CD8-positive, alpha-beta memory T cell (primary cell): ENCODE data around the gene TBATA. TPM values are rescaled to one million over a fixed set of nuclear protein-coding genes. Genes with fewer than 3 reads are reported as not detected.
"Not testable (repeated sequence)": the region's sequence is repeated elsewhere in the genome, so short reads cannot be mapped to it uniquely, and the experiment has no call there.

Experiments
- CTCF ChIA-PET: fragments of 350-600 bp; sonication (Branson Sonifier 250); formaldehyde crosslinking; loops from one replicate; lab custom pipeline; 2021; ENCODE audit warnings: antibody characterized with exemption; lab: Charles Lee
- POLR2A ChIA-PET: fragments of 350-600 bp; sonication (Branson Sonifier 250); formaldehyde crosslinking; loops from one replicate; lab custom pipeline; 2021; ENCODE audit warnings: antibody characterized with exemption; lab: Charles Lee
- DNase-seq, 5 donors: peaks; one replicate each; pipeline versions ENCODE4 v3.0.0 to v3.0.0-alpha.2; 2020 to 2022; ENCODE audit warnings: mixed read lengths in 1 of 5
- H3K27ac ChIP-seq: one replicate; pipeline ENCODE4 v1.7.0; 2013; ENCODE audit warnings: low read depth, mild to moderate bottlenecking, low read length, moderate library complexity
- H3K27me3 ChIP-seq: 2 replicates; pipeline ENCODE4 v1.7.0; 2013; ENCODE audit warnings: low read length, mild to moderate bottlenecking; ENCODE audit not compliant: insufficient read depth, poor library complexity, severe bottlenecking
- H3K36me3 ChIP-seq: 2 replicates; pipeline ENCODE4 v1.7.0; 2013; ENCODE audit warnings: mild to moderate bottlenecking, low read length, moderate library complexity; ENCODE audit not compliant: insufficient read depth
- H3K4me1 ChIP-seq: 2 replicates; pipeline ENCODE4 v1.7.0; 2013; ENCODE audit warnings: mild to moderate bottlenecking, low read length, moderate library complexity; ENCODE audit not compliant: insufficient read depth
- H3K4me3 ChIP-seq: 2 replicates; pipeline ENCODE4 v1.7.0; 2013; ENCODE audit warnings: mild to moderate bottlenecking, low read length
- H3K9me3 ChIP-seq: 2 replicates; pipeline ENCODE4 v1.7.0; 2013; ENCODE audit warnings: mild to moderate bottlenecking, low read length
- H3K27ac Mint-ChIP-seq, 8 donors: one replicate each; pipeline ENCODE4 v1.8.0; 2020 to 2021; ENCODE audit warnings: mixed read lengths in 8 of 8, mild to moderate bottlenecking in 6 of 8, inconsistent platforms in 3 of 8, moderate library complexity in 3 of 8
- H3K27me3 Mint-ChIP-seq, 2 donors: one replicate each; pipeline ENCODE4 v1.8.0; 2020 to 2021; ENCODE audit warnings: mixed read lengths in 2 of 2, mild to moderate bottlenecking in 1 of 2, moderate library complexity in 1 of 2
- H3K36me3 Mint-ChIP-seq, 3 donors: one replicate each; pipeline ENCODE4 v1.8.0; 2020 to 2021; ENCODE audit warnings: mixed read lengths in 3 of 3, inconsistent platforms in 1 of 3, mild to moderate bottlenecking in 1 of 3
- H3K4me1 Mint-ChIP-seq, 3 donors: one replicate each; pipeline ENCODE4 v1.8.0; 2020 to 2021; ENCODE audit warnings: mixed read lengths in 3 of 3, inconsistent platforms in 1 of 3, mild to moderate bottlenecking in 1 of 3
- H3K4me3 Mint-ChIP-seq, 7 donors: one replicate each; pipeline ENCODE4 v1.8.0; 2020 to 2021; ENCODE audit warnings: mixed read lengths in 7 of 7, mild to moderate bottlenecking in 6 of 7, moderate library complexity in 4 of 7, inconsistent platforms in 2 of 7
- H3K9me3 Mint-ChIP-seq, 5 donors: one replicate each; pipeline ENCODE4 v1.8.0; 2020 to 2022; ENCODE audit warnings: mixed read lengths in 5 of 5, mild to moderate bottlenecking in 3 of 5, moderate library complexity in 2 of 5, inconsistent platforms in 1 of 5
- polyA plus RNA-seq: library from polyadenylated mRNA; unstranded; fragments of 300-500 nt; fragmentation: Illumina TruSeq; gene quantifications from one replicate; pipeline ENCODE4 v1.2.3, GENCODE V29; 2021
- total RNA-seq, 2 experiments: library from RNA; stranded (reverse); gene quantifications; one replicate each; pipeline ENCODE4 v1.2.3, GENCODE V29; 2021

The TBATA gene
- total and polyA plus RNA-seq, 3 experiments from 2014 or later, result not detected

- H3K4me3 Mint-ChIP-seq, result no peak overlapping the region
- DNase-seq, result no peak
- POLR2A ChIA-PET, result no interaction called here
- peaks cover 0 to 5% (median 1%) of the 10 kb centered on the region in 3 donors for H3K36me3 Mint-ChIP-seq
- H3K9me3 Mint-ChIP-seq, result peaks cover 0 to 14% (median 2%) of the 10 kb centered on the region in 5 donors
- no peaks in the 10 kb centered on the region for H3K4me1 Mint-ChIP-seq
- Histone ChIP-seq H3K9me3 (no peaks in the 10 kb centered on the region), H3K27me3 (no peaks in the 10 kb centered on the region), H3K4me1 (no peaks in the 10 kb centered on the region), H3K27ac (no peak overlapping the region), H3K4me3 (no peak overlapping the region), H3K36me3 (no peaks in the 10 kb centered on the region)
- H3K27ac Mint-ChIP-seq, result no peak overlapping the region
- H3K27me3 Mint-ChIP-seq, result peaks cover 0 to 4% of the 10 kb centered on the region in 2 donors
- CTCF ChIA-PET, result no interaction called here
These were observed 16.1 kb downstream of the TBATA start for GRCh38 chr10:70769121-70769520.

- DNase-seq, H3K4me3 Mint-ChIP-seq, H3K4me1 Mint-ChIP-seq, H3K4me1 ChIP-seq, H3K4me3 ChIP-seq, H3K36me3 Mint-ChIP-seq, H3K27me3 Mint-ChIP-seq, H3K27ac Mint-ChIP-seq, H3K27me3 ChIP-seq, H3K36me3 ChIP-seq, H3K9me3 ChIP-seq, H3K27ac ChIP-seq: not testable (repeated sequence)
- peaks cover 0 to 14% (median 2%) of the 10 kb centered on the region in 5 donors for H3K9me3 Mint-ChIP-seq
- ChIA-PET CTCF (interaction anchor here (1.0 kb wide), 1 partner anchor 35 kb away, joined by 4 read pairs; no protein-coding TSS in a partner anchor), POLR2A (interaction anchor here (0.5 kb wide), 1 partner anchor 92 kb away, joined by 4 read pairs; no protein-coding TSS in a partner anchor)
These were observed 17.0 kb downstream of the TBATA start for GRCh38 chr10:70768026-70768685.

GRCh38 chr10:70765794-70766594, 19.2 kb downstream of the TBATA start:
- POLR2A ChIA-PET, result no interaction called here
- Mint-ChIP-seq H3K4me1 (no peaks in the 10 kb centered on the region), H3K4me3 (no peak overlapping the region), H3K27ac (no peak overlapping the region), H3K27me3 (peaks cover 4 to 7% of the 10 kb centered on the region in 2 donors), H3K36me3 (peaks cover 0 to 5% (median 1%) of the 10 kb centered on the region in 3 donors), H3K9me3 (peaks cover 0 to 14% (median 2%) of the 10 kb centered on the region in 5 donors)
- Histone ChIP-seq H3K4me3 (no peak overlapping the region), H3K4me1 (no peaks in the 10 kb centered on the region), H3K9me3 (no peaks in the 10 kb centered on the region), H3K36me3 (no peaks in the 10 kb centered on the region), H3K27me3 (no peaks in the 10 kb centered on the region), H3K27ac (no peak overlapping the region)
- CTCF ChIA-PET, result no interaction called here
- no peak for DNase-seq

GRCh38 chr10:70763567-70763966, 21.6 kb downstream of the TBATA start:
- ChIA-PET POLR2A (no interaction called here), CTCF (interaction anchor here (8.2 kb wide), 1 partner anchor 204 kb away, joined by 81 read pairs; no protein-coding TSS in a partner anchor)
- no peak overlapping the region for H3K27ac Mint-ChIP-seq
- H3K9me3 Mint-ChIP-seq, result peaks cover 0 to 14% (median 2%) of the 10 kb centered on the region in 5 donors
- peaks cover 7% of the 10 kb centered on the region for H3K4me1 ChIP-seq
- H3K9me3 ChIP-seq, result no peaks in the 10 kb centered on the region
- H3K4me3 ChIP-seq, result no peak overlapping the region
- DNase-seq, result no peak
- peaks cover 9% of the 10 kb centered on the region in 2 donors for H3K27me3 Mint-ChIP-seq
- no peaks in the 10 kb centered on the region for H3K27me3 ChIP-seq
- H3K36me3 Mint-ChIP-seq, result peaks cover 0 to 5% (median 1%) of the 10 kb centered on the region in 3 donors
- peaks cover 7 to 8% (median 7%) of the 10 kb centered on the region in 3 donors for H3K4me1 Mint-ChIP-seq
- no peak overlapping the region for H3K4me3 Mint-ChIP-seq
- no peaks in the 10 kb centered on the region for H3K36me3 ChIP-seq
- H3K27ac ChIP-seq, result no peak overlapping the region

- Mint-ChIP-seq H3K36me3 (peaks cover 0 to 5% (median 1%) of the 10 kb centered on the region in 3 donors), H3K9me3 (peaks cover 0 to 14% (median 2%) of the 10 kb centered on the region in 5 donors), H3K27me3 (peaks cover 9% of the 10 kb centered on the region in 2 donors), H3K27ac (no peak overlapping the region), H3K4me3 (no peak overlapping the region), H3K4me1 (peaks cover 7 to 9% (median 8%) of the 10 kb centered on the region in 3 donors)
- DNase-seq, result no peak
- no peak overlapping the region for H3K27ac ChIP-seq
- no peaks in the 10 kb centered on the region for H3K27me3 ChIP-seq
- ChIA-PET CTCF (interaction anchor here (7.4 to 8.2 kb wide), 2 partner anchors 203 to 212 kb away, joined by 81 to 87 read pairs; no protein-coding TSS in a partner anchor), POLR2A (no interaction called here)
- H3K9me3 ChIP-seq, result no peaks in the 10 kb centered on the region
- no peaks in the 10 kb centered on the region for H3K36me3 ChIP-seq
- no peak overlapping the region for H3K4me3 ChIP-seq
- peaks cover 7% of the 10 kb centered on the region for H3K4me1 ChIP-seq
These were observed 22.6 kb downstream of the TBATA start for GRCh38 chr10:70762441-70763175.

GRCh38 chr10:70761727-70762350, 23.3 kb downstream of the TBATA start:
- no peak overlapping the region for H3K4me3 Mint-ChIP-seq
- DNase-seq, result no peak
- ChIA-PET POLR2A (no interaction called here), CTCF (interaction anchor here (1.6 to 8.2 kb wide), 3 partner anchors 202 to 300 kb away, joined by 3 to 87 read pairs (median 81); no protein-coding TSS in a partner anchor)
- peaks cover 0 to 4% (median 1%) of the 10 kb centered on the region in 3 donors for H3K36me3 Mint-ChIP-seq
- Histone ChIP-seq H3K36me3 (no peaks in the 10 kb centered on the region), H3K27me3 (no peaks in the 10 kb centered on the region), H3K9me3 (no peaks in the 10 kb centered on the region), H3K4me1 (peaks cover 7% of the 10 kb centered on the region), H3K4me3 (no peak overlapping the region), H3K27ac (no peak overlapping the region)
- peaks cover 7 to 9% of the 10 kb centered on the region in 2 donors for H3K27me3 Mint-ChIP-seq
- H3K9me3 Mint-ChIP-seq, result peaks cover 0 to 12% (median 2%) of the 10 kb centered on the region in 5 donors
- peaks cover 7 to 9% (median 8%) of the 10 kb centered on the region in 3 donors for H3K4me1 Mint-ChIP-seq
- H3K27ac Mint-ChIP-seq, result peak overlapping the region in 1 of 8 donors; percentile 34

GRCh38 chr10:70761031-70761601, 24.1 kb downstream of the TBATA start:
- Histone ChIP-seq H3K27ac (no peak overlapping the region), H3K9me3 (no peaks in the 10 kb centered on the region), H3K4me1 (peaks cover 7% of the 10 kb centered on the region), H3K36me3 (no peaks in the 10 kb centered on the region), H3K27me3 (no peaks in the 10 kb centered on the region), H3K4me3 (no peak overlapping the region)
- no peak overlapping the region for H3K4me3 Mint-ChIP-seq
- peaks cover 5 to 9% of the 10 kb centered on the region in 2 donors for H3K27me3 Mint-ChIP-seq
- H3K36me3 Mint-ChIP-seq, result peaks cover 0 to 1% (median 0%) of the 10 kb centered on the region in 3 donors
- DNase-seq, result no peak
- CTCF ChIA-PET, result interaction anchor here (1.6 to 8.2 kb wide), 3 partner anchors 201 to 299 kb away, joined by 3 to 87 read pairs (median 81); no protein-coding TSS in a partner anchor
- POLR2A ChIA-PET, result no interaction called here
- H3K27ac Mint-ChIP-seq, result peak overlapping the region in 1 of 8 donors; percentile 92
- H3K4me1 Mint-ChIP-seq, result peaks cover 7 to 9% (median 8%) of the 10 kb centered on the region in 3 donors
- peaks cover 0 to 9% (median 2%) of the 10 kb centered on the region in 5 donors for H3K9me3 Mint-ChIP-seq
